Non-pigmented ciliary epithelial cell (primary cell): ENCODE results near the gene DBX2.
"Not testable (repeated sequence)": the region's sequence is repeated elsewhere in the genome, so short reads cannot be mapped to it uniquely, and the experiment has no call there.

ENCODE experiments used
- DNase-seq: peaks from one replicate; pipeline ENCODE4 v3.0.0-alpha.2; 2010; ENCODE audit warnings: low read depth

Gene DBX2

GRCh38 chr12:45010059-45010458 is 40.8 kb downstream of the DBX2 start:
- DNase-seq: no peak

- no peak for DNase-seq
Observed at GRCh38 chr12:45008211-45008610, 42.7 kb downstream of the DBX2 start.

DNA sequence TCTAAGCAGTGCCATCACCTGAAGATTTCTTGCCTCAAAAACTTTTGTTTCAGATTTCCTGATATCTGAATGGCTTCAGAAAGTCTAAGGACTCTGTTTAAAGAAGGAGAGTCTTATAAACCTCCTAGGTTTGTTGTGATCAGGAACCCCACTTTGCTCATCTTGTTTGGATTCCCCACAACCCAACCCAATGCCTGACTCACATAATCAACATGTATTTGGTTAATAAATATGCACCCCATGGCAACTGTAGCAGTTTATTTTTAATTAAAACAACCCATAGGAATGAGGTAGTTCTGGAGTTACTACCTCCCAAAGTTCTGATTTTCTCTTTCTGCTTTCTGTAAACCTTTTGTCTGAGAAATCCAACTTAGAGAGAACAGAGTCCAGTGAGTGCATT is 51.5 kb downstream of the DBX2 start:
- DNase-seq: no peak

DNA sequence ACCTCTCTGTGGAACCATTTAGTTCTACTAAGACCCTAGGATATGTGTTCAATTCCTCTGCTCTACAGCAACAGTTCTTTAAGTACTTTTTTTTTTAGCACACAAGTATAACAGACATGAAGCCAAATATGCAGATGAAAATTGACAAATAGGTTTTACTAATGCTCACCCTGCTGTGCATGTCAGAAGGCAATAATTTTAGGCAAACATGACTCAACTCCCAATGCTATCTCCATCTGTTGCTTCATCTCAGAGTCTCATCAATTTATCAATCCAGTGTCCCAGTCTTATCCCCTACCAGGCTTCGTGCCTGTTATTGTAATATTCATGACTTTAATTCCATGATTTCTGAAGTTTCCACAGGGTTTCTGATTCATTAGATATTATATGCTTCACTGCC is 57.7 kb downstream of the DBX2 start:
- DNase-seq: no peak

DNA sequence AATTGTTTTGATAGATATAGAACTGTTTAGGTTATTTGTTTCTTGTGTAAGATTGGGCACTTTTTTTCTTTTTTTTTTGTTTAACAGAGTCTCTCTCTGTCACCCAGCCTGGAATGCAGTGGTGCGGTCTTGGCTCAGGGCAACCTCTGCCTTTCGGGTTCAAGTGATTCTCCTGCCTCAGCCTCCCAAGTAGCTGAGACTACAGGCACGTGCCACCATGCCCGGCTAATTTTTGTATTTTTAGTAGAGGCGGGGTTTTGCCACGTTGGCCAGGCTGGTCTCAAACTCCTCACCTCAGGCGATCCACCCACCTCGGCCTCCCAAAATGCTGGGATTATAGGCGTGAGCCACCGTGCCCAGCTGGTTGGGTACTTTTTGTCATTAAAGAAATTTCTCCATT is 66.0 kb downstream of the DBX2 start:
- DNase-seq: not testable (repeated sequence)

GRCh38 chr12:44979918-44980317 is 71.0 kb downstream of the DBX2 start:
- DNase-seq: no peak

DNA sequence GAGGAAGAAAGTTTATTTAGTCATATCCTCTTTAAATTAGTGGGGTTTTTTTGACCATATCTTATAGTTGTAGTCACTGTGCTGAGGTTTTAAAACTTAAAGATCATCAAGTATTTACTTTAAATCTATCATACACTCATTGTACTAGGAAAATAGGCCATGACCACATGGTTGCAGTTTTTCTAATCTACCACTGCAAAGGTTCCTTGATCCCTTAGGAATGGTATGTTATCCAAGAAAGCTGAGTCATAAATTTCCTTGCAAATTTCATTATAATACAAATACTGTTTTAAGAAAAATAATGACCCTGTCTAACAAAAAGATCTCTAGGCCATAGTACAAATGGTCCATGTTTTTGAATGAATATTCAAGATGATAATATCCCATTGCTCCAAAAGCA is 74.7 kb downstream of the DBX2 start:
- no peak for DNase-seq

GRCh38 chr12:44972746-44973421 is 78.0 kb downstream of the DBX2 start:
- DNase-seq: peak; percentile 1

GRCh38 chr12:44968965-44969364 is 81.9 kb downstream of the DBX2 start:
- no peak for DNase-seq
